ENCODE data around the gene ELOVL6.

DNA sequence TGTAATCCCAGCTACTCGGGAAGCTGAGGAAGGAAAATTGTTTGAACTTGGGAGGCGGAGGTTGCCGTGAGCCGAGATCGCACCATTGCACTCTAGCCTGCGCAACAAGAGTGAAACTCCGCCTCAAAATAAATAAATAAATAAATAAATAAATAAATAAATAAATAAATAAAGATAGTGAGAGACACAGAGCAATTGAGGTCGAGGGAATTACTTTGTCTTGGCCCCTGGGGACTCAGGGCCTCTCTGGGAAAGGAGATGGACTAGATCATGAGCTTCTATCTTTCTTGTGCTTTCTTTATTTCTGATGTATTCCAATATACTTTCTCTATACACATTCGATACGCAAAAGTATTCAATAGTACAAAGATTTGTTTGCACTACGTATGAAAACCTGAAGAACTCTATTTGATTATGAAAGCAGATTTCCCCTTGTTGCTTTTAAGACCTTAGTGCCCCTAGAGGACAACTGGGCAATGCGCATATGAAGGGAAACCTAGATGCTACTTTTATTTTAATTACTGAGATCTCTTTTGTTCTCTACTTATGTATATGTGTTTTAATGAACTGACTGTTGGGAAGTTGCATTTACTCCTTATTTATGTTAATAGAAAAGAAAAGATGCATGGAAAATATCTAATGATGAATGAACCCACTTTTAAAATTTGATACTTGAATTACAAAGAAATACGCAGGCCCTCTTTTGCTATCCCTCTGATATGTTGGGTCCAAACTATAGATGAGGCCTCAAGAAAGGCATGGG lies 12.8 kb upstream of the ELOVL6 start:
- TF ChIP-seq, protein P1, sequence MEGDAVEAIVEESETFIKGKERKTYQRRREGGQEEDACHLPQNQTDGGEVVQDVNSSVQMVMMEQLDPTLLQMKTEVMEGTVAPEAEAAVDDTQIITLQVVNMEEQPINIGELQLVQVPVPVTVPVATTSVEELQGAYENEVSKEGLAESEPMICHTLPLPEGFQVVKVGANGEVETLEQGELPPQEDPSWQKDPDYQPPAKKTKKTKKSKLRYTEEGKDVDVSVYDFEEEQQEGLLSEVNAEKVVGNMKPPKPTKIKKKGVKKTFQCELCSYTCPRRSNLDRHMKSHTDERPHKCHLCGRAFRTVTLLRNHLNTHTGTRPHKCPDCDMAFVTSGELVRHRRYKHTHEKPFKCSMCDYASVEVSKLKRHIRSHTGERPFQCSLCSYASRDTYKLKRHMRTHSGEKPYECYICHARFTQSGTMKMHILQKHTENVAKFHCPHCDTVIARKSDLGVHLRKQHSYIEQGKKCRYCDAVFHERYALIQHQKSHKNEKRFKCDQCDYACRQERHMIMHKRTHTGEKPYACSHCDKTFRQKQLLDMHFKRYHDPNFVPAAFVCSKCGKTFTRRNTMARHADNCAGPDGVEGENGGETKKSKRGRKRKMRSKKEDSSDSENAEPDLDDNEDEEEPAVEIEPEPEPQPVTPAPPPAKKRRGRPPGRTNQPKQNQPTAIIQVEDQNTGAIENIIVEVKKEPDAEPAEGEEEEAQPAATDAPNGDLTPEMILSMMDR (IDR thresholded peaks at IDR 0.05), result peak; percentile 16 to 74
- no peak for TF ChIP-seq POLR2A (IDR thresholded peaks at IDR 0.05)
- no peak for TF ChIP-seq POLR2AphosphoS5 (IDR thresholded peaks at IDR 0.05)
- TF ChIP-seq EP300 (IDR thresholded peaks at IDR 0.05), result no peak
